HG03460 (cell line): ENCODE results near the gene ELOA.
"Not testable (repeated sequence)": the region's sequence is repeated elsewhere in the genome, so short reads cannot be mapped to it uniquely, and the experiment has no call there.

Experiments used
- ATAC-seq: cut with Tn5 transposase; IDR thresholded peaks from one replicate; pipeline ENCODE4 v1.9.1; 2021; ENCODE audit not compliant: unreplicated experiment

The ELOA gene

DNA sequence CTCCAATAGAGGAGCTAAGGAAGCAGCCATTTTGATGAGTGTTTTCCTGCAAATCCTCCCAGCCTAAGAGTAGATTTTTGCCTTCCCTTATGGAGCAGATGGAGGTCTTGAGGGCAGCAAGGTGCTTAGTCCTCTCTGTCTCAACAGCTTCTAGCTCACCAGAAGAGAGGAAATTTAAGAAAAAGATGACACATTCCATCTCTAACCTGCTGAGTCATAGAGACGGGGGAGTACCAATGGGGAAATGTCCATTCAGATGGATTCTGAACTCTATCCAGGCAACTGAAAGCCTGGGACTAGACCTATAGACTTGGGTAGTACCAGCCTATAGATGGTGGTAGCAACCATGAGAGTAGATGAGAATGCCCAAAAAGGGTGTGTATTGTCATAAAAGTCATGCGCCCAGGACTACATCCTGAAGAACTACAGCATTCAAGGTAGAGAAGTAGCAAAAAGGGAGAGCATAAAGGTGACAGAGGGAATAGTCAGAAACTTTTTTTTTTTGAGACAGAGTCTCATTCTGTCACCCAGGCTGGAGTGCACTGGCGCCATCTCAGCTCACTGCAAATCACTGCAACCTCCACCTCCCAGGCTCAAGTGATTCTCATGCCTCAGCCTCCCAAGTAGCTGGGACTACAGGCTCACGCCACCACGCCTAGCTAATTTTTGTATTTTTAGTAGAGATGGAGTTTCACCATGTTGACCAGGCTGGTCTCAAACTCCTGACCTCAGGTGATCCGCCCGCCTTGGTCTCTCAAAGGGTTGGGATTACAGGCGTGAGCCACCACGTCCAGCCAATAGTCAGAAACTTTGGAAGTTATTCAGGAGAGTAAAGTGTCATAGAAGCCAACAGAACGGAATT lies 10.7 kb upstream of the ELOA start:
- no peak for ATAC-seq

DNA sequence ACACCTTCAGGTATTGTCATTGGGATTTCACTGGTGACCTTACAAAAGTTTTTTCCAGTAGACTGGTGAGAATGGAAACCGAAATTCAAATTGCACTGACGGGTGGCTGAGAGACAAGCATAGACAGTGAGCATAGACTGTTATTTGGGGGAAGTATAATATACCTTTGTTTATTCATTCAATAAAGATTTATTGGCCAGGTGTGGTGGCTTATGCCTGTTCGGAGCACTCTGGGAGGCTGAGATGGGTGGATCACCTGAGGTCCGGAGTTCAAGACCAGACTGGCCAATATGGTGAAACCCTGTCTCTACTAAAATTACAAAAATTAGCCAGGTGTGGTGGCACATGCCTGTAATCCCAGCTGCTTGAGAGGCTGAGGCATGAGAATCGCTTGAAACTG lies 10.0 kb upstream of the ELOA start:
- ATAC-seq, result not testable (repeated sequence)

DNA sequence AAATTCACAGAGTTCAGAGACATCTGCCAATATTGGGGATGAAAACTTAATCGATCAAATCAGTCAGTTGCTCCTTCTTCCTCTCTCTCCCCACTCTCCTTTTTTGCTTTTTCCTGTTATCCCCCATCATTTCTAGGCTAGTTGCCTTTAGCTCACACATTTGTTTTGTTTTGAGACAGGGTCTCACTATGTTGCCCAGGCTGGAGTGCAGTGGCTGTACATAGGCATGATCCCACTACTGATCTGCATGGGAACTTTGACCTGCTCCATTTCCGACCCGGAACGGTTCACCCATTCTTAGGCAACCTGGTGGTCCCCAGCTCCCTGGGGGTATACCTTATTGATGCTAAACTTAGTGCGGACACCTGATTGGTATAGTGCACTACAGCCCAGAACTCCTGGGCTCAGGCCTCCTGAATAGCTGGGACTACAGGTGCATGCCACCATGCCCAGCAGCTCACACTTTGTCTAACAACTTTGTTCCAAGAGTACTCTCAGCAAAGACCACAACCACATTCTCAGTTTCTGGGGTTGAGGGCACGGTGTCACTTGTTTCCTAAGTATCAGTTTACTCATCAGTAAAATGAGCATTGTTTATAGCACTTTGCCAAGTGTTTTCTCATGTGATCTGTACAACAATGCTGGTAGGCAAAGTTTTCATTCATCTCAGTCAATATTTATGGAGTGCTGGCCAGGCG lies 6.7 kb upstream of the ELOA start:
- no peak for ATAC-seq

DNA sequence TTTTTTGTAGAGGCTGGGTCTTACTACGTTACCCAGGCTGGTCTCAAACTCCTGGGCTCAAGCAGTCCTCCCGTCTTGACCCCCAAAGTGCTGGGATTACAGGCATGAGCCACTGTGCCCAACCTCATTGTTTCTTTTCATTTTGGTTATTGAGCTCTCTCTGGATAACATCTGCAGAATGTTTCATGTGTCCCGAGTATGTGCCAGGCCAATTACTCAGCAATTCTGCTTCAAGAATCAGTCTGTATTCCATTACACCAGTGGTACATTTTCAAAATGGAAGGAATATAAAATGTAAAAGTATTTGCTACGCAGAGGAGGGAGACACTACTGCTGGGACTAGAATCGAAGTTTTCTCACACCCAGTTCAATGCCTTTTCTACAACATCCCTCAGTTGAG lies 1.7 kb upstream of the ELOA start:
- no peak for ATAC-seq

DNA sequence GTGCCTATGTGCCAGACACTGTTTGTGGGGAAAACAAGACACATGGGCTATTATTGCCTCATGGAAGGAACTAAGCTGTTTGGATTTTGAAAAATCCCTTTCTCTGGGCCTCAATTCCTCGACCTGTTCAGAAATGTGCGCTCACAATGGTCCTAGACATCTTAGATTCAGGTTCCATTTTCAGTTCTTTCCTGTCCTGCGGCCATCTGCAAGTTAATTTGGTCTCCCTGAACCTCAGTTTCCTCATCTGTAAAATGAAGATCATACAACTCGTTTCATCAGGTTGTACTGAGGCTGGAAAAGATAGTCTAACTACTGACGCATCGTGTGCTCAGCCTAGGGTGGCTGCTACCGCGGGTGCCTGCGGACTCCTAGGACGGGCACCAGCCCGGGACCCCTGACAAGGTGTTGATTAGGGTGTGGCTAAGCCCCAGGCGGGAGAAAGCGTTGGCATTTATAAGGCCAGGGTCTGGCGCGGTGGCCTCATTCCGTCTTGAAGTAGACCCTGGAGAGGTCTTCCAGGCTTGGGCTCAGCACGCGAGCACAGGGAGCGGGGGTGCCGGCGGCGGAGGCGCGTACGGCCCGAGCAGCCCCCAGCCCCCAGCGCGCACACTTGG lies 493 bp upstream of the ELOA start:
- ATAC-seq, result peak; percentile 8

DNA sequence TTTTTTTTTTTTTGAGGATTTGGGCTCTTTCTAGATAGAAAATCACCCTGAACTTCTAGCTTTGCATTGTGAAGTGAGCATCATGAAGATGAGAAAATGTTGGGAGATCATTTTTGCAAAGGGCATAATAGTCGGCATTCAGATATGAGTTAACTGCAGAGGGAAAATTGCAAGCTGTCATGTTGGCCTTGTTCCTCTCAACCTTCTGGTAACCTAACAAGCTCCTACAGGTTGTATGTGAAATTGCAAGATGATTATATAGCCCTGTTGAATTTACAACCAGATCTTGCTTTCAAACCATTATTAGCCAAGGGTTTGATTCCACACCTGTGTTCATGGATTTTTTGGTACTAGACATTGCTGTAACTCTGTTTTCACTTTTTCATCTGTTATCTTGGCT lies 2.2 kb downstream of the ELOA start:
- no peak for ATAC-seq

DNA sequence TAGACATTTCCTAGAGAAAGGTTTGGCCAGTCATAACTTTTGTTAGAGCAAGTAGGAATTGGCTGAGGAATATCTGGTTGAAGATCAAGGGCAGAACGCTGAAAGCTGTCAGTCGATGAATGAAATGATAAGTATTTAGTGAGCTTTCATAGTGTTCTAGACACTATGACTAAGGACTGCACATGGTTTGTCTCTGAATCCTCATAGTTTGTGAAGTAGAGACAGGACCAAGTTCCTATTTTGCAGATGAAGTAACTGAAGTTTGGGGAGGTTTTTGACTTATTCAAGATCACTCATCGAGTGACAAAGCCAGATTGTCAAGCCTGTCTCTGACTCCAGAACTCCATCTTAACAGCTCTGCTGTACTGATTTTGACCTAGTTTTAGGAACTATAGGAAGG lies 4.7 kb downstream of the ELOA start:
- ATAC-seq, result no peak

DNA sequence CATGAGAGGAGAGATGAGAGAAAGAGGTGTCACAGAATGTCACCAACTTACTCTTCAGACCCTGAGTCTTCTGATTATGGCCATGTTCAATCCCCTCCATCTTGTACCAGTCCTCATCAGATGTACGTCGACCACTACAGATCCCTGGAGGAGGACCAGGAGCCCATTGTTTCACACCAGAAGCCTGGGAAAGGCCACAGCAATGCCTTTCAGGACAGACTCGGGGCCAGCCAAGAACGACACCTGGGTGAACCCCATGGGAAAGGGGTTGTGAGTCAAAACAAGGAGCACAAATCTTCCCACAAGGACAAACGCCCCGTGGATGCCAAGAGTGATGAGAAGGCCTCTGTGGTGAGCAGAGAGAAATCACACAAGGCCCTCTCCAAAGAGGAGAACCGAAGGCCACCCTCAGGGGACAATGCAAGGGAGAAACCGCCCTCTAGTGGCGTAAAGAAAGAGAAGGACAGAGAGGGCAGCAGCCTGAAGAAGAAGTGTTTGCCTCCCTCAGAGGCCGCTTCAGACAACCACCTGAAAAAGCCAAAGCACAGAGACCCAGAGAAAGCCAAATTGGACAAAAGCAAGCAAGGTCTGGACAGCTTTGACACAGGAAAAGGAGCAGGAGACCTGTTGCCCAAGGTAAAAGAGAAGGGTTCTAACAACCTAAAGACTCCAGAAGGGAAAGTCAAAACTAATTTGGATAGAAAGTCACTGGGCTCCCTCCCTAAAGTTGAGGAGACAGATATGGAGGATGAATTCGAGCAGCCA lies 8.0 kb downstream of the ELOA start:
- no peak for ATAC-seq

DNA sequence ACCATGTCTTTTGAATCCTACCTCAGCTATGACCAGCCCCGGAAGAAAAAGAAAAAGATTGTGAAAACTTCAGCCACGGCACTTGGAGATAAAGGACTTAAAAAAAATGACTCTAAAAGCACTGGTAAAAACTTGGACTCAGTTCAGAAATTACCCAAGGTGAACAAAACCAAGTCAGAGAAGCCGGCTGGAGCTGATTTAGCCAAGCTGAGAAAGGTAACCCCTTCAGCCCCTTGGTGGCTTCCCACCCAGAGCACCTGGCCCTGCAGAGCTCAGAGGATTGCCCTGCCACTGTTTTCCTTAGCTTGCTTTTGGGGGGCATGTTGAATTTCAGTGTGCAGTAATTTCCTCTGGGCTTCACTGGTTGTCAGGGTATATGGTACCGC lies 8.5 kb downstream of the ELOA start:
- no peak for ATAC-seq

DNA sequence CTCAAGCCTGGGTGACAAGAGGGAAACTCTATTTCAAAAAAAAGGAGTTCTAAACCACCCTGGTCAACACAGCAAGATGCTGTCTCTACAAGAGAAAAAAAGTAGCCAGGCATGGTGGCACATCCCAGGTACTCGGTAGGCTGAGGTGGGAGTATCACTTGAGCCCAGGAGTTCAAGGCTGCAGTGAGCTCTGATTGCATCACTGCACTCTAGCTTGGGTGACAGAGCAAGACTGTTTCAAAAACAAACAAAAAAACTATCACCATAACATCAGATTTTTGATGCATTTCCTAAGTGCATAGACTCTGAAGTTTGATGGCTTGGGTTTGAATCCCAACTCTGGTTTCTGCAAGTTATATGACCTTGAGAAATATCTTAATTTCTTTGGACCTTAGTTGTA lies 9.6 kb downstream of the ELOA start:
- no peak for ATAC-seq

DNA sequence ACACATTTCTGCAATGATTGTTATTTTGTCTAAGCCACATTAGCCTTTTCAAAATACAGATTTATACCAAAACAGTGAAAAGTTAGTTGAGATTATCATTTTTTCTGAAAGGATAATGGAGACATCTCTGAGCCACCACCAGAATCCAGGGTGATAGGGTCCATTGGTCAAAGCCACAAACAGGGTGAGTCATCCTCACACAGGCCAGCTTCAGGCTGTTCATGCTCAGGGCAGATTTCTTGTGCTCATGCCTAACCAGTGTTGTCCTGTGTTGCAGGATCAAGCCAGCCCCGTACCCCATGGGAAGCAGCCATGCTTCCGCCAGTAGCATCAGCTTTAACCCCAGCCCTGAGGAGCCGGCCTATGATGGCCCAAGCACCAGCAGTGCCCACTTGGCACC lies 13.4 kb downstream of the ELOA start:
- ATAC-seq, result no peak

DNA sequence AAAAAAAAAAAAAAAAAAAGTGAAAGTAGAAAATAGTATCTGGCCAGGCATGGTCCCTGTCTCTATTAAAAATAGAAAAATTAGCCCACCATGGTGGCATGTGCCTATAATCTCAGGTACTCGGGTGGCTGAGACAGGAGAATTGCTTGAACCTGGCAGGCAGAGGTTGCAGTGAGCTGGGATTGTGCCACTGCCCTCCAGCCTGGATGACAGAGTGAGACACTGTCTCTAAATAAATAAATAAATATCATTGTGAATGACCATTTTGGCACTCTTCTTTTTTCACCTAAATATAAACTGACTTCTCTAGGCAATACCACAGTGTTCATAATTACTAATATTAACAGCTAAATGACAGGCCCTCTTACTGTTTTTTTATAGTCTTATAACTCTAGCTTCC lies 14.5 kb downstream of the ELOA start:
- ATAC-seq, result no peak

DNA sequence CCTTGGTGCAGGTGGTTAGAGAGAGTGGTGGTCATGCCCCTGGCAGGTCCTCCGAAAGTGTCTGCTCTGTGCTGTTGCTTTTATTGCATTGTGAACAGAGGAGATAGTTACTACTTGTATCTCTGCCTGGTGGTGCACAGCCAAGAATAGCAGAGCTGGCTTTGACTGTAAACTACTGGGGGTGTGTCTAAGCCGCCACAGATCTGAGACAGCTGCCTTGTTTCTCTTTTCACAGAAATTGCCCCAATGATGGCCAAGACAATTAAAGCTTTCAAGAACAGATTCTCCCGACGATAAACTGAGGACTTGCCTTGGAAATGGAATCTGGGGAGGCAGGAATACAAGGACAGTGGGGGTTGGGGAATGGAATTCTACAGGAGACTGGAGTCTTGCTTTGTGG lies 16.0 kb downstream of the ELOA start:
- no peak for ATAC-seq

DNA sequence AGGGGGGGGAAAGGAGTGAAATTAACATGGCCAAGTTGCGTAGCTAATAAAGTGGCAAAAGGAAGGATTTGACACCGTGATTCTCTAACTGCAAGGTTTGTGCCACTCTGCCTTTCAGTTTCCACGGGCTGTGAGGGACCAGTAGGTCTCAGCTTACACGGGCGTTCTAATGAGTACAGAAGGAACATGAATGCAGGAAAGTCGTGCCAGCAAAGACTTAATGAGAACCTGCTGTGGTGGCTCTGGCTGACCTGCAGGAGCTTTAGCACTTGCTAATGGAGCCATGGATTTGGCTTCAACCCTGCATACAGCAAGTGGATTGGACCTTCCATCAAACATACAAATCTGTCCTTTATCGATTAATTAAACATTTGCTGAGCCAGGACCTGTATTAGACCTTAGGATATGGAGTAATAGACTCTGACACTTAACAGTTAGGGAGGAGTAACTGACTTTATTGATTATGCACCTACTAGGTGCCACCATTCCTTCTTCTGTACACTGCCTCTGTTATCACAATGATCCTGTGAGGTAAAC lies 19.8 kb downstream of the ELOA start:
- no peak for ATAC-seq

DNA sequence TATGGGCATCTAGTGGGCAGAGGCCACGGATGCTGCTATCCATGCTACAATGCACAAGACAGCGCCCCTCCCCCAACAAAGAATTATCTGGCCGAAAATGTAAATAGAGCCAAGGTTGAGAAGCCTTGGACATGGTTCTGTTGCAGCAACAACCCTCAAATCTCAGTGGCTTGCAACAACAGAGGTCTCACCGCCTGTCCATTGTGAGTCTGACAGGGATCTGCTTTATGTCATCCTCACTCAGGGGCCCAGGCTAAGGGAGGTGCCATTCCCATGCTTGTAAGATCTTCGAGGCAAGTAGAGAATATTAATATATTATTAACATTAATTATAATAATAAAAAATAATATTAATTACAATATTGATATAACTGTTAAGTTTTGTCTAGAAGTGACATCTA lies 25.5 kb downstream of the ELOA start:
- no peak for ATAC-seq

DNA sequence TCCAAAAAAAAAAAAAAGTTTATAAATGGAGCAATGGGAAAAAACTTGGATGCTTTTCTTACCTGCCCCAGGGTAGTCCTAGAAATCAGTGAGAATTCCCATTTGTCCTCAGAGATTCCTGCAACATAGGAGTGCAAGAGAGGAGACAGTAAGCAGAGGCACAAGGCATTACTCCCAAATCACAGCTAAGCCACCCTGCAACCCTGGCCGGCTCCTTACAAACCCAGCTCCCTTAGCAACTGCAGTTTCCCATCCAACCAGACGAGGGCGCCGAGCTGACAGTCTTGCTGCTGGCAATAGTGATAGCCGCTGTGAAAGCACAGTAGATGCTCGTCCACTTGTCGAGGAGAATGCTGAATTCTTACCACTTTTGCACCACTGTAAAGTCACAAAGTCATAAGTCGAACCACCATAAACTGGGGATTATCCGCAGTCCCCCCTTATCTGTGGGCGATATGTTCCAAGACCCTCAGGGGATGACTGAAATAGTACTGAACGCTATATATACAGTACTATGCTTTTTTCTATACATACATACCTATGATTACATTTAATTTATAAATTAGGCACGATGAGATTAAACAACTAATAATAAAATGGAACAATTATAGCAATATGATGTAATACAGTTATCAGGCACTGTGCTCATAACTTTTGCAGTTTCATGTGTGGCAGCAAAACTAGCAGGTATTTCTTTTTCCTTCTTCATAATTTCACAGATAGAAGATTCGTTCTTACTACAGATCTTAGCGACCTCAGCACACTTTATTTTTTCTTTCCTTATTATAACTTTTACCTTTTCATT lies 29.0 kb downstream of the ELOA start:
- no peak for ATAC-seq

DNA sequence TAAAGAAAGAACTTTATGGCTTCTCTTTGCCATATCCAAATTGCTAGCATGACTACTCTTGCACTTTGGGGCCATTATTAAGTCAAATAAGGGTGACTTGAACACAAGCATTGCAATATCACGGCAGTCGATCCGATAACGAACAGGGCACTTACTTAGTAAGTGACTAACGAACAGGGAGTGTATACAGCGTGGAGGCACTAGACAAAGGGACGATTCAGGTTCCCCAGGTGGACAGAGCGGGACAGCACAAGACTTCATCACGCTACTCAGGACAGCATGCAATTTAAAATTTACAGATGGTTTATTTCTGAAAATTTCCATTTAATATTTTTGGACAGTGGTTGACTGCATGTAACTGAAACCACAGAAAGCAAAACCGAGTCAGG lies 29.6 kb downstream of the ELOA start:
- no peak for ATAC-seq

DNA sequence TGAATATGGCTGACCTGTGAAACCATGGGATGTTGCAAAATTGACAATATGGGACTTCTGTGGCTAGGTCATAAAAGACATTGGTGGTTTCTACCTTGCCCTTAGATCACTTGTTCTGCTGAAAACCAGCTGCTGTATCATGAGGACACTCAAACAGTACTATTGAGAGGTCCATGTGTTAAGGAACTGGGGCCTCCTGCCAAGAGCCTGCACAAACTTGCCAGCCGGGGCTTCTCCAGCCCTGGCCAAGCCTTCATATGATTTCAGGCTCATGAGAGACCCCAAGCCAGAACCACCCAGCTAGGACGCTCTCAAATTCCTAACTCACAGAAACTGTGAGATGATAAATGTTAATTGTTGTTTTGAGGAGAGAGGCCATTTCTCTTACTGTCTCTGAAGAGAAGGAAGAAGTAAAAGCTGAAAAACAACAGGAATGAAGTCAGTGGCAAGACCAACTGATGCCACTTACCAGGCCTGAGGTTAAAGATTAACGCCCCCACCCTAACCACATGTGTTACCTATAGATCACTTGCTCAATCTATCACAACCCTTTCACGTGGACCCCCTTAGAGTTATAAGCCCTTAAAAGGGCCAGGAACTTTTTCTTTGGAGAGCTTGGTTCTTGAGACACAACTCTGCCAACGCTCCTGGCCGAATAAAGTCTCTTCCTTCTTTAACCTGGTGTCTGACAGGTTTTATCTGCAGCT lies 31.1 kb downstream of the ELOA start:
- no peak for ATAC-seq

DNA sequence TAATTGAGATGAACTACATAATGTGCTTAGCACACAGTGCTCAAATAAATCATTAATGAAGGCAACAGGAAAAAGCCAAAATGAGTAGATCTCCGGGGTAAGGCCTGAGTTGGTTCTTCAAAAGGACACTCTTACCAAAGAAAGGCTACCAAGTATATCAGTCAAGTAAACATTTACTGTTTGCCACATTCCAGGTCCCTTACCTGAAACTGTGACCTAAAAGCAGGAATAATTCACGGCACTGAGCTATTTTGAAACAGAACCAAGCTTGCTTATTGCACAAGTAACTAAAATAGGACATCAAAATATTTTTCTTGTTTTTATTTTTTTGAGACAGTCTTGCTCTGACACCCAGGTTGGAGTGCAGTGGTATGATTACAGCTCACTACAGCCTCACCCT lies 32.9 kb downstream of the ELOA start:
- ATAC-seq, result no peak
